GM12872 (cell line): ENCODE data around the gene DNAH17.

Experiments used
- CTCF ChIP-seq: IDR thresholded peaks from 3 replicates; pipeline ENCODE4 v1.5.1; 2011; ENCODE audit warnings: low read depth, mild to moderate bottlenecking, low read length, moderate library complexity; ENCODE audit not compliant: insufficient read depth

The DNAH17 gene

GRCh38 chr17:78419970-78420815 is 157.0 kb downstream of the DNAH17 start:
- no peak for TF ChIP-seq CTCF

GRCh38 chr17:78418326-78419026 is 158.7 kb downstream of the DNAH17 start:
- no peak for TF ChIP-seq CTCF

- TF ChIP-seq CTCF, result no peak
These were observed 159.7 kb downstream of the DNAH17 start for GRCh38 chr17:78417531-78417909.

GRCh38 chr17:78416791-78417530 is 160.2 kb downstream of the DNAH17 start:
- no peak for TF ChIP-seq CTCF

- TF ChIP-seq CTCF, result no peak
These were observed 161.1 kb downstream of the DNAH17 start for GRCh38 chr17:78415821-78416711.

GRCh38 chr17:78414178-78415162 is 162.7 kb downstream of the DNAH17 start:
- no peak for TF ChIP-seq CTCF
